Ascending aorta (tissue), 2 donors: ENCODE measurements around the gene SLC18B1. TPM values are rescaled to one million over a fixed set of nuclear protein-coding genes. Genes with fewer than 3 reads are reported as not detected.

Experiments used
- DNase-seq, 2 donors: peaks; one replicate each; pipeline ENCODE4 v3.0.0-alpha.2; 2019; ENCODE audit warnings: low spot score in 2 of 2
- H3K27ac ChIP-seq, 2 donors: fragments of 200-600 bp; sonication (generic); one replicate each; pipeline ENCODE4 v1.5.1; 2016 to 2017; ENCODE audit warnings: mild to moderate bottlenecking in 1 of 2
- H3K27me3 ChIP-seq: fragments of 200-600 bp; sonication (generic); one replicate; pipeline ENCODE4 v1.5.1; 2017
- H3K36me3 ChIP-seq, 2 donors: fragments of 200-600 bp; sonication (generic); one replicate each; pipeline ENCODE4 v1.5.1; 2016
- H3K4me1 ChIP-seq, 2 donors: fragments of 200-600 bp; sonication (generic); one replicate each; pipeline ENCODE4 v1.5.1; 2016 to 2017; ENCODE audit warnings: mild to moderate bottlenecking in 1 of 2
- H3K4me3 ChIP-seq, 2 donors: fragments of 200-600 bp; sonication (generic); one replicate each; pipeline ENCODE4 v1.5.1; 2016 to 2017; ENCODE audit warnings: mild to moderate bottlenecking in 1 of 2
- H3K9me3 ChIP-seq, 2 donors: fragments of 200-600 bp; sonication (generic); one replicate each; pipeline ENCODE4 v1.5.1; 2016
- CTCF ChIP-seq, 3 experiments: fragments of 200-600 bp in 2 of 3; fragments of 450-650 bp in 1 of 3; sonication (generic) in 2 of 3; IDR thresholded peaks; one replicate each; pipeline ENCODE4 v1.5.1; 2016 to 2019; ENCODE audit warnings: antibody characterized with exemption in 3 of 3, mild to moderate bottlenecking in 1 of 3, moderate library complexity in 1 of 3
- intact Hi-C: fragments of 100-400 bp; cut with DNase I; formaldehyde crosslinking; loops from one replicate; pipeline ENCODE4 v1.15.1; 2023
- total RNA-seq: library from RNA; depleted of rRNA; stranded (reverse); fragments of >200 nt; gene quantifications from one replicate; pipeline ENCODE4 v1.1.0, GENCODE V29; 2016

Gene SLC18B1
- total RNA-seq, 1 donor from 2014 or later, result 1.7 TPM

- no peak for DNase-seq
- peaks cover 3 to 5% of the 10 kb centered on the region in 2 donors for H3K4me1 ChIP-seq
- intact Hi-C loops, result no loop called here
- no peak overlapping the region for H3K27ac ChIP-seq
- H3K36me3 ChIP-seq, result no peaks in the 10 kb centered on the region
- no peaks in the 10 kb centered on the region for H3K9me3 ChIP-seq
- H3K4me3 ChIP-seq, result no peak overlapping the region
- TF ChIP-seq CTCF (IDR thresholded peaks at IDR 0.05), result no peak
- H3K27me3 ChIP-seq, result no peaks in the 10 kb centered on the region
Observed at GRCh38 chr6:132763269-132763668, 35.2 kb downstream of the SLC18B1 start.

GRCh38 chr6:132760256-132760655 is 38.2 kb downstream of the SLC18B1 start:
- TF ChIP-seq CTCF (IDR thresholded peaks at IDR 0.05), result no peak

GRCh38 chr6:132758689-132759088 is 39.7 kb downstream of the SLC18B1 start:
- no peaks in the 10 kb centered on the region for H3K9me3 ChIP-seq
- peak overlapping the region in 1 of 2 donors; percentile 42 for H3K27ac ChIP-seq
- peaks cover 0 to 5% of the 10 kb centered on the region in 2 donors for H3K4me1 ChIP-seq
- intact Hi-C loops, result no loop called here
- TF ChIP-seq CTCF (IDR thresholded peaks at IDR 0.05), result no peak
- no peak overlapping the region for H3K4me3 ChIP-seq
- H3K27me3 ChIP-seq, result no peaks in the 10 kb centered on the region
- DNase-seq, result no peak
- H3K36me3 ChIP-seq, result no peaks in the 10 kb centered on the region

More at GRCh38 chr6:132760256-132760655, 38.2 kb downstream of the SLC18B1 start:
- Histone ChIP-seq H3K4me1 (peaks cover 3 to 5% of the 10 kb centered on the region in 2 donors), H3K36me3 (no peaks in the 10 kb centered on the region), H3K27ac (no peak overlapping the region), H3K4me3 (no peak overlapping the region), H3K27me3 (no peaks in the 10 kb centered on the region), H3K9me3 (no peaks in the 10 kb centered on the region)
- intact Hi-C loops, result no loop called here
- no peak for DNase-seq

GRCh38 chr6:132752255-132752654 is 46.2 kb downstream of the SLC18B1 start:
- TF ChIP-seq CTCF (IDR thresholded peaks at IDR 0.05), result no peak
- H3K4me3 ChIP-seq, result no peak overlapping the region
- DNase-seq, result no peak
- no peak overlapping the region for H3K27ac ChIP-seq
- H3K4me1 ChIP-seq, result no peaks in the 10 kb centered on the region
- no peaks in the 10 kb centered on the region for H3K36me3 ChIP-seq
- H3K9me3 ChIP-seq, result no peaks in the 10 kb centered on the region
- intact Hi-C loops, result no loop called here
- H3K27me3 ChIP-seq, result no peaks in the 10 kb centered on the region

GRCh38 chr6:132751828-132752227 is 46.6 kb downstream of the SLC18B1 start:
- no peaks in the 10 kb centered on the region for H3K36me3 ChIP-seq
- no peaks in the 10 kb centered on the region for H3K9me3 ChIP-seq

More at GRCh38 chr6:132751828-132752227, 46.6 kb downstream of the SLC18B1 start:
- no peak for DNase-seq
- intact Hi-C loops, result no loop called here
- Histone ChIP-seq H3K4me1 (no peaks in the 10 kb centered on the region), H3K4me3 (no peak overlapping the region), H3K27ac (no peak overlapping the region), H3K27me3 (no peaks in the 10 kb centered on the region)
- TF ChIP-seq CTCF (IDR thresholded peaks at IDR 0.05), result no peak
